GM12878 (cell line): ENCODE results near the gene CDC14B.

Experiments used
- DPF2 ChIP-seq: fragments of 450-650 bp; IDR thresholded peaks from 2 replicates; pipeline ENCODE4 v1.6.1; 2017; ENCODE audit warnings: mild to moderate bottlenecking
- EP300 ChIP-seq, 2 experiments: fragments of 150-350 bp in 1 of 2; IDR thresholded peaks; 2 replicates each; pipeline ENCODE4 v1.6.1; 2011 to 2012; ENCODE audit warnings: low read depth in 2 of 2, low read length in 2 of 2, borderline replicate concordance in 1 of 2, improper control_type of control experiment in 1 of 2, inconsistent platforms in 1 of 2; ENCODE audit not compliant: control insufficient read depth in 1 of 2
- EZH2 ChIP-seq: IDR thresholded peaks from 2 replicates; pipeline ENCODE4 v1.6.1; 2012; ENCODE audit warnings: low read depth, mild to moderate bottlenecking, control low read depth, inconsistent platforms, low read length, borderline replicate concordance; ENCODE audit not compliant: control insufficient read depth
- HDGF ChIP-seq: fragments of 450-650 bp; IDR thresholded peaks from 2 replicates; pipeline ENCODE4 v1.6.1; 2016; ENCODE audit warnings: antibody characterized with exemption
- KDM1A ChIP-seq: fragments of 200-600 bp; sonication (generic); IDR thresholded peaks from 2 replicates; pipeline ENCODE4 v1.6.1; 2016; ENCODE audit warnings: borderline replicate concordance
- MXI1 ChIP-seq: fragments of 150-350 bp; IDR thresholded peaks from 2 replicates; pipeline ENCODE4 v1.6.1; 2011; ENCODE audit warnings: low read depth, mild to moderate bottlenecking, inconsistent platforms, low read length, improper control_type of control experiment
- POLR2A ChIP-seq: IDR thresholded peaks from 2 replicates; pipeline ENCODE4 v1.6.1; 2011; ENCODE audit warnings: low read depth, mild to moderate bottlenecking, low read length
- STAT3 ChIP-seq: IDR thresholded peaks from 2 replicates; pipeline ENCODE4 v1.6.1; 2011; ENCODE audit warnings: low read depth, low read length, improper control_type of control experiment
- TCF12 ChIP-seq: IDR thresholded peaks from 2 replicates; pipeline ENCODE4 v1.6.1; 2011; ENCODE audit warnings: low read depth, mild to moderate bottlenecking, low read length
- TF ChIP-seq, protein P1 (sequence below): IDR thresholded peaks from 2 replicates; pipeline ENCODE4 v1.6.1; 2012; ENCODE audit warnings: low read depth, low read length, improper control_type of control experiment
- TF ChIP-seq, protein P2 (sequence below), 3 experiments: IDR thresholded peaks in 2 of 3; conservative IDR thresholded peaks in 1 of 3; 2 replicates each; pipeline ENCODE4 v1.5.1; 2011; ENCODE audit warnings: low read depth in 3 of 3, low read length in 3 of 3, mild to moderate bottlenecking in 3 of 3, control low read depth in 2 of 3, moderate library complexity in 2 of 3, inconsistent platforms in 1 of 3, mixed read lengths in 1 of 3; ENCODE audit not compliant: control insufficient read depth in 2 of 3, insufficient read depth in 1 of 3; ENCODE audit errors: extremely low read depth in 1 of 3
- TF ChIP-seq, protein P3 (sequence below): IDR thresholded peaks from 2 replicates; pipeline ENCODE4 v1.6.1; 2011; ENCODE audit warnings: low read depth, low read length, improper control_type of control experiment, borderline replicate concordance

DNA sequence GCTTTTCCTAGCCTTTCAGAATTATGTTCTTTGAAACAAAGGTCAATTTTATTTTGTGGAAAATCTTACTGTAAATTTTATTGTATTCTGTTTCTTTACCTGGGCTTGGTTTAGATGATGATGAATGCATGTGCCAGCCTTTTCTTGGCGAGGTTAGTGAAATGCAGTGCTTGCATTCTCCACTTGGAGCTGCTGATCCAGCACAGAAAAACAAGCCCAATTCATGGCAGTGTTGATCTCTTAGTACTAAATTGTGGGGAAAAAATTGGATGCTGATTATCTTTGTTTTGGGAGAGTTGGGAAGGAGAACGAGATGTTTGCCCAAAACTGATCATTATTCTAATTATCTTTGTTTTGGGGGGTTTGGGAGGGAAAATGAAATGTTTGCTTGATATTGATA, 166.0 kb downstream of the CDC14B start:
- TF ChIP-seq, protein P1, sequence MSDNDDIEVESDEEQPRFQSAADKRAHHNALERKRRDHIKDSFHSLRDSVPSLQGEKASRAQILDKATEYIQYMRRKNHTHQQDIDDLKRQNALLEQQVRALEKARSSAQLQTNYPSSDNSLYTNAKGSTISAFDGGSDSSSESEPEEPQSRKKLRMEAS = no peak
- TF ChIP-seq, protein P2, sequence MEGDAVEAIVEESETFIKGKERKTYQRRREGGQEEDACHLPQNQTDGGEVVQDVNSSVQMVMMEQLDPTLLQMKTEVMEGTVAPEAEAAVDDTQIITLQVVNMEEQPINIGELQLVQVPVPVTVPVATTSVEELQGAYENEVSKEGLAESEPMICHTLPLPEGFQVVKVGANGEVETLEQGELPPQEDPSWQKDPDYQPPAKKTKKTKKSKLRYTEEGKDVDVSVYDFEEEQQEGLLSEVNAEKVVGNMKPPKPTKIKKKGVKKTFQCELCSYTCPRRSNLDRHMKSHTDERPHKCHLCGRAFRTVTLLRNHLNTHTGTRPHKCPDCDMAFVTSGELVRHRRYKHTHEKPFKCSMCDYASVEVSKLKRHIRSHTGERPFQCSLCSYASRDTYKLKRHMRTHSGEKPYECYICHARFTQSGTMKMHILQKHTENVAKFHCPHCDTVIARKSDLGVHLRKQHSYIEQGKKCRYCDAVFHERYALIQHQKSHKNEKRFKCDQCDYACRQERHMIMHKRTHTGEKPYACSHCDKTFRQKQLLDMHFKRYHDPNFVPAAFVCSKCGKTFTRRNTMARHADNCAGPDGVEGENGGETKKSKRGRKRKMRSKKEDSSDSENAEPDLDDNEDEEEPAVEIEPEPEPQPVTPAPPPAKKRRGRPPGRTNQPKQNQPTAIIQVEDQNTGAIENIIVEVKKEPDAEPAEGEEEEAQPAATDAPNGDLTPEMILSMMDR (IDR thresholded peaks at IDR 0.05 in 2 of 3, conservative IDR thresholded peaks at IDR 0.05 in 1 of 3; ENCODE audit: control insufficient read depth in 2 of 3, extremely low read depth in 1 of 3, insufficient read depth in 1 of 3, low read depth in 3 of 3, low read length in 3 of 3) = peak; percentile 33 to 34 (median 34); a peak in 4 of 6 replicates
- TF ChIP-seq HDGF (no peak), TCF12 (no peak), EZH2 (no peak), DPF2 (no peak), POLR2A (no peak), MXI1 (no peak), KDM1A (no peak), EP300 (IDR thresholded peaks at IDR 0.05; ENCODE audit: borderline replicate concordance in 1 of 2, control insufficient read depth in 1 of 2, low read depth in 2 of 2, low read length in 2 of 2) (no peak), STAT3 (no peak)
- TF ChIP-seq, protein P3, sequence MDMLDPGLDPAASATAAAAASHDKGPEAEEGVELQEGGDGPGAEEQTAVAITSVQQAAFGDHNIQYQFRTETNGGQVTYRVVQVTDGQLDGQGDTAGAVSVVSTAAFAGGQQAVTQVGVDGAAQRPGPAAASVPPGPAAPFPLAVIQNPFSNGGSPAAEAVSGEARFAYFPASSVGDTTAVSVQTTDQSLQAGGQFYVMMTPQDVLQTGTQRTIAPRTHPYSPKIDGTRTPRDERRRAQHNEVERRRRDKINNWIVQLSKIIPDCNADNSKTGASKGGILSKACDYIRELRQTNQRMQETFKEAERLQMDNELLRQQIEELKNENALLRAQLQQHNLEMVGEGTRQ = no peak
